ENCODE results near the gene KCNAB1. TPM values are rescaled to one million over a fixed set of nuclear protein-coding genes. Genes with fewer than 3 reads are reported as not detected.

KCNAB1 gene
- total RNA-seq, 1 experiment from 2014 or later = not detected

DNA sequence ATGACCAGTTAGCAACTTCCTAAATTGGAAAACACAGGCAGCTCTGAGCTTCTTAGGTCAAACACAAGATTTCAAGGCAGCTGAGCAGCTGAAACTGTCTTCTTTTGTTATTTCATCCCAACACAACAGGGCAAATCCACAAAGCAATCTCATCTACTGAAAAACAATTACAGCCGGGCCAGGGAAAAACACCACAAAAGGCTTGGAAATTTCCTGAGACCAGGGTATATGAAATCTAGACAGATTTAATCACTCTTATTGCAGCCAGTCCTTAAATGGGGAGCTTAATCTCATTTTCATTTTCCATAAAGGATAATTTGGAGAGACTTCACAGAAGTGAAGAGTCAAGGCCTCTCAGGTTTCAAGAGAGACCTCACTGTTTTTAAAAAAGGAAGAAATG lies 252.7 kb downstream of the KCNAB1 start:
- Histone ChIP-seq H3K4me2 (ENCODE audit: low read length) (no peak overlapping the region), H3K27me3 (ENCODE audit: insufficient read depth, low read length) (no peaks in the 10 kb centered on the region), H3K4me1 (ENCODE audit: control insufficient read depth in 1 of 2, insufficient read depth in 2 of 2, low read length in 2 of 2) (no peaks in the 10 kb centered on the region), H3K79me2 (ENCODE audit: insufficient read depth, low read length) (no peaks in the 10 kb centered on the region), H3K9ac (ENCODE audit: low read length) (no peak overlapping the region), H3K27ac (ENCODE audit: low read depth, low read length) (no peak overlapping the region), H3K36me3 (ENCODE audit: control insufficient read depth in 1 of 2, insufficient read depth in 2 of 2, low read length in 2 of 2) (no peaks in the 10 kb centered on the region), H3K9me2 (ENCODE audit: insufficient read depth) (no peaks in the 10 kb centered on the region), H4K20me1 (ENCODE audit: insufficient read depth) (no peaks in the 10 kb centered on the region), H3K4me3 (replicated peaks in 1 of 2; ENCODE audit: low read depth in 1 of 2, low read length in 2 of 2) (no peak overlapping the region), H3K9me3 (ENCODE audit: control insufficient read depth in 1 of 2, insufficient read depth in 1 of 2, low read depth in 1 of 2, low read length in 2 of 2) (no peaks in the 10 kb centered on the region), H2AFZ (ENCODE audit: low read depth, low read length, poor library complexity, severe bottlenecking) (no peak overlapping the region)
- ChIA-PET POLR2A (no interaction called here), CTCF (interaction anchor here (0.7 kb wide), 1 partner anchor 9 kb away, joined by 3 read pairs; no protein-coding TSS in a partner anchor), RAD21 (ENCODE audit: low non-redundant PET in 1 of 2, low total read pairs in 2 of 2, uncharacterized antibody in 2 of 2, unreplicated experiment in 2 of 2) (no interaction called here)
- ATAC-seq (no peak), DNase-seq (ENCODE audit: low read depth, low spot score) (no peak)
- TF ChIP-seq POLR2A (IDR thresholded peaks at IDR 0.05; ENCODE audit: borderline replicate concordance, extremely low read depth, insufficient read depth, insufficient read length) (no peak), CBX3 (IDR thresholded peaks at IDR 0.05; ENCODE audit: low read depth) (no peak), ZNF274 (IDR thresholded peaks at IDR 0.05; ENCODE audit: low read depth, low read length) (no peak), SRF (IDR thresholded peaks at IDR 0.05; ENCODE audit: low read depth) (no peak), EZH2 (IDR thresholded peaks at IDR 0.05) (no peak), TCF7L2 (IDR thresholded peaks at IDR 0.05; ENCODE audit: borderline replicate concordance, extremely low read depth, insufficient read depth, insufficient read length) (no peak), SP1 (IDR thresholded peaks at IDR 0.05; ENCODE audit: low read depth) (no peak), ELF1 (IDR thresholded peaks at IDR 0.05; ENCODE audit: borderline replicate concordance, low read depth) (no peak), YY1 (IDR thresholded peaks at IDR 0.05; ENCODE audit: extremely low read depth, insufficient replicate concordance, low read depth, low read length) (no peak)
- TF ChIP-seq, protein P1, sequence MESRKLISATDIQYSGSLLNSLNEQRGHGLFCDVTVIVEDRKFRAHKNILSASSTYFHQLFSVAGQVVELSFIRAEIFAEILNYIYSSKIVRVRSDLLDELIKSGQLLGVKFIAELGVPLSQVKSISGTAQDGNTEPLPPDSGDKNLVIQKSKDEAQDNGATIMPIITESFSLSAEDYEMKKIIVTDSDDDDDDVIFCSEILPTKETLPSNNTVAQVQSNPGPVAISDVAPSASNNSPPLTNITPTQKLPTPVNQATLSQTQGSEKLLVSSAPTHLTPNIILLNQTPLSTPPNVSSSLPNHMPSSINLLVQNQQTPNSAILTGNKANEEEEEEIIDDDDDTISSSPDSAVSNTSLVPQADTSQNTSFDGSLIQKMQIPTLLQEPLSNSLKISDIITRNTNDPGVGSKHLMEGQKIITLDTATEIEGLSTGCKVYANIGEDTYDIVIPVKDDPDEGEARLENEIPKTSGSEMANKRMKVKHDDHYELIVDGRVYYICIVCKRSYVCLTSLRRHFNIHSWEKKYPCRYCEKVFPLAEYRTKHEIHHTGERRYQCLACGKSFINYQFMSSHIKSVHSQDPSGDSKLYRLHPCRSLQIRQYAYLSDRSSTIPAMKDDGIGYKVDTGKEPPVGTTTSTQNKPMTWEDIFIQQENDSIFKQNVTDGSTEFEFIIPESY (IDR thresholded peaks at IDR 0.05; ENCODE audit: extremely low read depth, insufficient replicate concordance, low read length) = no peak
- TF ChIP-seq, protein P2, sequence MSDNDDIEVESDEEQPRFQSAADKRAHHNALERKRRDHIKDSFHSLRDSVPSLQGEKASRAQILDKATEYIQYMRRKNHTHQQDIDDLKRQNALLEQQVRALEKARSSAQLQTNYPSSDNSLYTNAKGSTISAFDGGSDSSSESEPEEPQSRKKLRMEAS (IDR thresholded peaks at IDR 0.05) = no peak
- TF ChIP-seq, protein P3, sequence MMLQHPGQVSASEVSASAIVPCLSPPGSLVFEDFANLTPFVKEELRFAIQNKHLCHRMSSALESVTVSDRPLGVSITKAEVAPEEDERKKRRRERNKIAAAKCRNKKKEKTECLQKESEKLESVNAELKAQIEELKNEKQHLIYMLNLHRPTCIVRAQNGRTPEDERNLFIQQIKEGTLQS (IDR thresholded peaks at IDR 0.05) = no peak
- TF ChIP-seq, protein P4, sequence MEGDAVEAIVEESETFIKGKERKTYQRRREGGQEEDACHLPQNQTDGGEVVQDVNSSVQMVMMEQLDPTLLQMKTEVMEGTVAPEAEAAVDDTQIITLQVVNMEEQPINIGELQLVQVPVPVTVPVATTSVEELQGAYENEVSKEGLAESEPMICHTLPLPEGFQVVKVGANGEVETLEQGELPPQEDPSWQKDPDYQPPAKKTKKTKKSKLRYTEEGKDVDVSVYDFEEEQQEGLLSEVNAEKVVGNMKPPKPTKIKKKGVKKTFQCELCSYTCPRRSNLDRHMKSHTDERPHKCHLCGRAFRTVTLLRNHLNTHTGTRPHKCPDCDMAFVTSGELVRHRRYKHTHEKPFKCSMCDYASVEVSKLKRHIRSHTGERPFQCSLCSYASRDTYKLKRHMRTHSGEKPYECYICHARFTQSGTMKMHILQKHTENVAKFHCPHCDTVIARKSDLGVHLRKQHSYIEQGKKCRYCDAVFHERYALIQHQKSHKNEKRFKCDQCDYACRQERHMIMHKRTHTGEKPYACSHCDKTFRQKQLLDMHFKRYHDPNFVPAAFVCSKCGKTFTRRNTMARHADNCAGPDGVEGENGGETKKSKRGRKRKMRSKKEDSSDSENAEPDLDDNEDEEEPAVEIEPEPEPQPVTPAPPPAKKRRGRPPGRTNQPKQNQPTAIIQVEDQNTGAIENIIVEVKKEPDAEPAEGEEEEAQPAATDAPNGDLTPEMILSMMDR (IDR thresholded peaks at IDR 0.05 in 2 of 3, conservative IDR thresholded peaks at IDR 0.05 in 1 of 3; ENCODE audit: borderline replicate concordance in 1 of 3, insufficient read depth in 1 of 3, low read depth in 2 of 3, low read length in 2 of 3) = no peak
- BruUV-seq (replicated peaks) = no TSS peak
- intact Hi-C loops (cut with micrococcal nuclease) = no loop called here

All from HCT116 (cell line).